ENCODE data around the gene DCUN1D3.
A peak's percentile ranks its signal among the peaks of the same experiment; 100 is the strongest.
"Not testable (repeated sequence)": the region's sequence is repeated elsewhere in the genome, so short reads cannot be mapped to it uniquely, and the experiment has no call there.

Gene DCUN1D3

DNA sequence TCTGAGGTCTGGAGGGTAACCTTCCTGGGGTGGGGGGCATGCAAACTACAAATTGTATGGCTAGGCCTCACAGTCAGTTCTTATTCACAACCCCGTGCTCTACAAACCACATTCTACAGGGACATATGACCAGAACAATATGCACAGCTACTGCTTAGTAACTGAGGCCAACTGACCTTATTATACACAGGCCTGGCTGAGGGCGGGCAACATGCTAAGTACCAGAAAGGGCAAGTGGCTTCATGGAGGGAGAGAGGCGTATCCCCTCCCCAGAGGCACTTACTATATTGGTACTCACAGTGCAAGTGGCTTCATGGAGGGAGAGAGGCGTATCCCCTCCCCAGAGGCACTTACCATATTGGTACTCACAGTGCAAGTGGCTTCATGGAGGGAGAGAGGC, 39.2 kb downstream of the DCUN1D3 start:
- not testable (repeated sequence) for DNase-seq

DNA sequence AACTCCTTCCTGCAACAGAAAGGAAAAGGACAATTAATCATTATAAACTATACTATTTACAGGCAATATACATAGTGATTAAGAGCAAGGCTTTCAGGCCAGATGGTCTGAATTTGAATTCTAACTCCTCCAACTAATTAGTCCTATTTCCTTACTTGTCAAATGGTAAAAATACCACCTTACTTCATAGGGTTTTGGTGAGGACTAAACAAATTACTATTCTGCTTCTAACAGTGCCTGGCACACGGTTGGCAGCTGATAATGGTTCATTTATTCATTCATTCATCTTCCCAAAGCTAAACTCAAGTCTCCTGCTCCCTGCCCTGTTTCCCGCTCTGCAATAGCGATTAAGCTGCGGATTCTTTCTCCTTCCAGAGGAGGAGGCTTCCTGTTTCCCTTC, 39.8 kb downstream of the DCUN1D3 start:
- DNase-seq: no peak

DNA sequence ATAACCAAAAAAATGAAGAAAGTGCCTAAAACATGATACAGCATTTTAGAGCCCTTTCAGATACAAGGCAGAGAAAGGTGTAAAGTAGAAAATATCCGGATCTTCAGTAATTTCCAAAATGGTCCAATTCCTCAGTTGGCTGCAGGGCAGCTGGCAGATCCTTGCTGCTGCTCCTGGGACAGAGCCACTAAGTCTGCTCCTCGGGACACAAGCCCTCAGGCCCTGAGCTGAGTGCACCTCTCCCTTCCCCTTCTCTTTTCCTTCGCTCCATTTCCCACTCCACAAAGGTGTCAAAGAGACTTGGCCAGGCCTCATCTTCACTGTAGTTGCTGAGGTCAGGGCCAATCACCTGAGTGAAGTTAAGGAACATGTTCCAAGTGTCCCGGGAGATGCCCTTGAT, 40.5 kb downstream of the DCUN1D3 start:
- no peak for DNase-seq

DNA sequence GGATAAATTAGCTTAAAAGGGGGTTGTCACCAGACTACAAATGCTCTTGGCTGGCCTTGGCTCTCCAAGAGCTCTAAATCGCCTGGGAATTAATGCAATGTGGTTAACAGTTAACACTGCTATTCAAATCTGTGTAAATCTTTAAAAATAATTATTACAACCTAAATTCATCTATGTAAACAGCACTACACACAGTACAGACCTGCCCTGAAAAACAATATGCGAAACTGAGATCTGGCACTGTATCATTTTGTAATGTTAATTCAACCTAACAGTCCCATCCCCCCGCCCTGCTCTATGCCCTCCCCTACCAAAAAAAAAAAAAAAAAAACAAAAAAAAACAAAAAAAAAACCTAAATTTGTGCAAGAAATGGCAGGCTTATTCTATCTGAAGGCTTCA, 40.9 kb downstream of the DCUN1D3 start:
- no peak for DNase-seq

DNA sequence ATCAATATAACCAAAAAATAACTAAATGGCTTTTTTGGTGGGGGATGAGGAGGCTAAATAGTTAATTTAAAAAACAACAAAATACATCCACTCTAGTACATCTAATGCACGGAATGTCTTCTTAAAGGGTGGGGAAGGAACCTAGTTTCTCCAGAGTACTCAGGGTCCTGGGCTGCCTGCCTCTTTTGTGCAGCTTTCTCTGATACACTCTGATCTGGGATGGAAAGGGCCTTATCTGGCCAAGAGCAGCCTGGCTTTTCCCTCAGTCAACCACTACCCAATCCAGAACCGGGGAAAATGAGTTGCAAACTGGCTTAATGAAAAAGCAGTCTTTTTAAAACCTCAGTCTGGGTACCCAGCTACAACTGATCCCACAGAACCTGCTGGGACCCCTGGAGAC, 42.9 kb downstream of the DCUN1D3 start:
- DNase-seq: no peak

DNA sequence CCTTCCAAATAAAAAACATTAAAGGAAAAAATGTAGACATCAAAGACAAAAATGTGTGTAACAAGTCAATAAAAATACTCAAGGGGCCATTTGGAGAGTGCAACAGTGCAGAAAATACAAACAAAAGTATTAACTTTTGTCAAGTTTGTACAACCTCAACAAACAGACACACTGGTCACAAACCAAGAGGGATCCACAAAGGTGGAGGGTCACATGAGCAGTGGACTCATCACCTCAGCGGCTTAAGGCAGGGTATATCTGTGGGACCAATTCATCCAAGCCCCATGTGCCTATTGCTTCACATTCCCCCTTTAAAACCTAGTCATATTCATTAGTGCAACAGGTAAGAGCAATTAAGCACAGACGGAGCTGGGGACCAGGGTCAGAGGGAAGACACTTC, 45.2 kb downstream of the DCUN1D3 start:
- no peak for DNase-seq

DNA sequence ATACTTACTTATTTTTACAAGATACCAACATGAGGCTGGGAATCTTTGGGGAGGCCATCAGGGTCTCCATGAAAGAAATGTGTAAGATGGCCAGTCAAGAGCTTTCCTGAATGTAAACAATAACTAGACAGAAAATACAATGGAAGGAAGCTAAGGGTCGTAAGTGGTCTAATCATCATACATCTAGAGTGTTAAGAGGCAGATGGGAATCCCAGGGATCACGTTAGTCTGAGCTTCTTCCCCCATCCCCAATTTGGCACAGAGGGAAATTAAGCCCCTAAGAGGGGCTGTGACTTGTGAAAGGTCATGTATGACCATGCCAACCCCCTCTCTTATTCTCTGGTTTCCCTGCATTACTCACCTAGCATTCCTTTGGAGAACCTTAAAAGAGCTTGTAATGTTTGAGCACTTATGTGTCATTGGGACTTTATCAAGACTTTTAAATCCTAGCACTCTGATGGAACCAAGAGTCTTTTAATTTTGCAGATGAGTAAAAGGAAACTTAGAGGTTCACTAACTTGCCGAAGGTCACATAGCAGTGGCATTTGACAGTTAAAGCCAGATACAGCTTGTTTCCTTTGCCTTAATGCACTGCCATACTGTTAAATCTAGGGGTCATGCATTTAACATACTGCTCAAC, 46.1 kb downstream of the DCUN1D3 start:
- DNase-seq: no peak

DNA sequence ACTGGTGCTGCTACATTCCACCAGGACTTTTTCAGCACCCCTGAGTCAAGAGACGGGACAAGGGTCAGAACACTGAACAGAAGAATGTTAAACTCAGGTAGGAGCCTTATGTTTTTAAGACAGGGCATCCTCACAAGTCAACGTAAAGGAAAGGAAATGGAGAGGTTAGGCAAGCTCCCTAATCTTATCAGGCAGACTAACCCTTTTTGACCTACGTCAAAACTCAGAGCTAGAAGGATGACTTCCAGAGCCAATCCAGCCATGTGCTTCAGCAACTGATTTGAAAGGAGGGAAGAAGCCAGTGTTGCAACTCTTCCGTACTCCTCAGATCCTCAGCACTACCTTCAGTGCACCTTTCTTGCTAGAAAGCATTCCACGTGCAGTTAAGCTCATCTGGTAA, 47.0 kb downstream of the DCUN1D3 start:
- DNase-seq: no peak

DNA sequence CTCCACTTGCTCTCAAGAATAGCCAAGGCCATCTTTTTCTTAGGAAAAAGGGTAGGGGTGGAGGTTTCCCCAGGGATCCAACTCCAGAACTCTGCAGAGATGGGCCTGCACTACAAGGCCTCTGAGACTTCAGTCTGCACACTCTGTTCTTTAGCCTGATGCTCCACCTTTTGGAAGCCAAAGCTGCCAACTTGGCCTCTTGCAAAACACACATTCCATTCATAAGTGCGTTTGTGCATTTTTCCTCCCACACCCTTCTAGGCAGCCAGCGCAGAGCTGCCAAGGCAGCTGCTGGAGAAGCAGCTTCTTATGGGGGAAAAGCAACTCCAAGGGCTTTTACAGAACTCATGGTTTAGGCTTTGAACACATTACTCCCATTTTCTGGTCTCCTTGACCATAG, 48.6 kb downstream of the DCUN1D3 start:
- peak; percentile 4 to 57 for DNase-seq

DNA sequence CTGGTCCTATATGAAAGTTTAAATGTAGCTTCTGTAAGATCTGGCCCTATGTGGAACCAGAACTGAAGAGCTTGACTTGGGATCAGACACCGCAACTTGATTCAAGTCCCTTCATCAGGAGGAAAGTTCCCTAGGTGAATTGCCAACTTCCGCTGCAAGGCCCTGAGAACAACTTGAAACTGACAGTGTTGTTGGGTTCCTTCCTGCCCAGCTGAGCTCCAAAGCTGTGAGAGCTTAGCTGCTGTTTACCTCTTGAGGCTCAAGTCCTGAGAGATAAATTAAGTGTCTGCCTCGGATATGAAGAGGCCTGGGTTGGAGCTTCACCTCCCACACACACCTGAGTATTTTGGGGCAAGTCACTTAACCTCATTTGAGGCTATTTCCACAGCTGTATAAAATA, 49.2 kb downstream of the DCUN1D3 start:
- no peak for DNase-seq

DNA sequence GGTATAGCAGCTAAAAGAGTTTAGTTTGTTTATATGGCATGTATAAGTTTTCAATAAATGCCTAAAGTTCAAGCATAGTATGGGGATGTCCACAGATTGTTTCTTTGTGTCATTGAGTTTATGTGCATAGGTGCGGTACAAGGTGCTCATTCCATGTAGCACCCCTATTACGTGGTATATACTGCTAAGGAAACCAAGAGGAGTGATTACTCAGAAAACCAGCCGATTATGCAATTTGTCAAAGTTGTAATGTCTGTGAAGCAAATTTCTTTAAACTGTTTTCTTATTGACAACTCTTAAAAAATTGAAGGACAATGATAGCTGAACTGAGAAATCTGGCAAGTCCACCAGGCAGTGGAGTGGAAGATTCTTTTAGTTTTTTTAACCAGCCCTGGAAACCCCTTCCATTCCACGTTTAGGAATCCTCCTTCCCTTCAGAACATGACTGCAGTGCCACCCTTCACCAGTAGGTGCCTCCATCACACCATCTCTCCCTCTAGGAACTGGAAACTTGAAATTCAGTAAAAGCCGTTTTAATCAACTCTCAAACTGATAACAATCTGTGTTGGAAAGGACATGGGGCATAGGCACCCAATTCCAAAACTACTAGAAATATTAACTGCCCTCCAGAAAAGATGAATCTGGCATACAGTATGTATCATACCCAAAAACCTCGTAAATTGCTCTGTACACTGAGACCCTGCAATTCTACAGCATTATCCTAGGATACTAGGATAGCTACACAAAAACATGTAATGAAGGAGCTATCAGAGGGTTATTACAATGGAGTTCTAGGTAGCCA, 50.4 kb downstream of the DCUN1D3 start:
- DNase-seq: peak; percentile 3 to 38

DNA sequence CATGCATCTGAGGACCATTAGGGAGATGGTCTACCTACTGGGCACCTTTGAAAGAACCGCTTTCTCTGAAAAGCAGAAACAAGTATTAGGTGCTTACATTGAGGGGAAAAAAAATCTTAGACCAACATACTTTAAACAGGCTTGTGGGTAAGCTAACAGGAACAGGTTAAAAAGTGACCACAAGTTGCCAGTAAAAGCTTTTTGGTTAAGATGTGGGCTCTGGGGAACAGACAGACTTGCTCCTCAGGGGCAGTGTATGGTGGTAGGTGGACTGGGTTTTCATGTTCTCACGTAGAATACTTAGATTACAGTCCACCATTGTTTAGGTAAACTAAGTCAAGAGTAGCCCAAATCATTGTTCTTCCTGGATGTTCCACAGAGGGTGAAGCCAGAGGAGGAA, 52.6 kb downstream of the DCUN1D3 start:
- no peak for DNase-seq

DNA sequence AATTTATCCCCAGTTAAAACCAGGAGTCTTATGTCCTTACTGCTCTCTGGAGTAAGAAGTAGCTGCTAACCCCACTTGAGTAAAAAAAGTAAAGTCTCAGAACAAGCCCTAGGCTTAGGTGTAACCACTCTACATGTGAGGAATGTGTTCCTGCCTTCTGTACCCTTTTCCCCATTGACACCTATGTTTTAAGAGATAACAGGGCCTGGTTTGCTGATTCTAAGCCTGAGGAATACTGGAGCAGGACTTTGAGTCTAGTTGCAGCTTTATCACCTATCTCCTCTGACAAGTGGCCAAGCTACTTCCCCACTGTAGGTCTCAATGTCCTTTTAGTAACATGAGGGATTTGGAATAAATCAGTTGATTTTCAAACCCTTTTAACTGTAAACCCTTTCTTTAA, 53.6 kb downstream of the DCUN1D3 start:
- no peak for DNase-seq

DNA sequence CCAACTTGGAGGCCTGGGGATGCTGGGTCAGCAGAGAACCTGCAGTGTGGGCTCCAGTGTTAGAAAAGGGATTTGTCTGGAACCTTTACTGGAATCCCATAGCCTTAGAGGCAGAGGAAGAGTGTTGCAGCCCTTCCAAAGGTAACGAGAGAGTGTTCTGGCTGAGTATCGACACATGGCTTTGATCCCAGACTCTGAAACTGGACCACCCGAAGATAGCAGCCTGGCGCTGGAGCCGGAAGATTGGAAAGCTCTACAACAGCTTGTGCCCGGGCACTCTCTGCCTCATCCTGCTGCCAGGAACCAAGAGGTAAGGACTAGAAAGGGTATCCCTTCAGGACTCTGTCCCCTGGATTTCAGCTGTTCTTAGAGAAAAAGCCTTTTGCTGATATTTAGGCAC, 54.1 kb downstream of the DCUN1D3 start:
- DNase-seq: no peak

DNA sequence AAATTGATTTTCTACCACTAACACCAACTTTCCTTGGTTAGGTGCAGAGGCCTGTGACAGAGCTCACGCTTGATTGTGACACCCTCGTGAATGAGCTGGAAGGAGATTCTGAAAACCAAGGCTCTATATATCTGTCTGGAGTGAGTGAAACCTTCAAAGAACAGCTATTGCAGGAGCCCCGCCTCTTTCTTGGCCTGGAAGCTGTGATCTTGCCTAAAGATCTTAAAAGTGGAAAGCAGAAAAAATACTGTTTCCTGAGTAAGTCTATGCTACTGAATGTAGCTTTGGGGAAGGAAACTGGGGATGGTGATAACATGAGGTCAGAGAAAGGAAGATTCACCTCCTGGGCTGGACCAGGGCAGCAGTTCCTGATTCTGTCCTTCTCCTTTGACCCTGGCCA, 55.6 kb downstream of the DCUN1D3 start:
- DNase-seq: no peak

DNA sequence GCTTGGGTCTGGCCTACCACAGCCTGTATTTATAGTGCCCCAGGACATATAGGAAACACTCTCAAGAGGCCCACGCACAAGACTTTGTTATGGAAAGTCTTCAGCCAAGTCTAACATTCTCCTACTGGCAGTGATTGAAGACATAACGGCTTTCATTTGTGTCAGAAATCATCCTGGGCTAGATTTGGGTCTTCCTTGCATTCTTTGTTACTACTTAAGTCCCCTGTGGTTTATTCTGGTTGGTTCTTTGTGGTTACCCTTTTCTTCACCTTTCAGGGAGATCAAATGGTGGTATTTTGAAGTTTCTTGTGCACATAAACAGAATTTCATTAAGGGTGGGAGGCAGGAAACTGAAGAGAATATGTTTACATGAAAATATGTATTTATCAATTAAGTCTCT, 56.1 kb downstream of the DCUN1D3 start:
- no peak for DNase-seq

DNA sequence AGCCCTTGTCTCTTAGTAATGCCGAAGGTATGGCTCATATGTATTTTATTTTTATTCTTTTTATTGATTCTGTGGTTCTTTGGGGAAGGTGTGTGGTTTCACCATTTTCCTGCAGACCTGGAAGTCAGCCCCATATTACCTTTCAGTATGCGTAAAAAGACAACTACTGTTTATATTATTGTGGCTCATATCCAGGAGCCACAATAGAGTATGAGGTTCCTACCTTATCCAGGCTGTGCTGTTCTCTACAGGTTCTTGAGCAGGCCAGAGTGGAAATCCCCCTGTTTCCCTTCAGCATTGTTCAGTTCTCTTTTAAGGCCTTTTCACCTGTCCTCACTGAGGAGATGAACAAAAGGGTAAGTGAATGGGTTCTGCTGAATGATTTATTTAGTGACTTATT, 60.7 kb downstream of the DCUN1D3 start:
- no peak for DNase-seq

DNA sequence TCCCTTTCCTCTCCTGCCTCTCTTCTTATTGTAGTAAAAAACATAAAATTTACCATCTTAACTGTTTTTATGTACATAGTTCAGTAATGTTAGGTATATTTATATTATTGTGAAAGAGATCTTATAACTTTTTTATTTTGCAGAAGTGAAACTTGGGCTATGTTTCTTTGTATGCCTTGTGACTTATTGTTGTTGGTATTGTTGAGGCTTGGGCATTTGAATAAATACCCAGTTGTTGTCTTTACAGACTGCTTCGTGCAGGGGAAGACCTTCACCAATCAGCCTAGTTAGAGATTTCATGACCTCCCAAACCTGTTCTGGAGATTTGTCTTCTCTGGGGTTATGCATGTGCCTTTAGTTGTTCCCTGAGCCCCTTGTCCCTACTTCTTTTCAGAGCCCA, 61.9 kb downstream of the DCUN1D3 start:
- no peak for DNase-seq

DNA sequence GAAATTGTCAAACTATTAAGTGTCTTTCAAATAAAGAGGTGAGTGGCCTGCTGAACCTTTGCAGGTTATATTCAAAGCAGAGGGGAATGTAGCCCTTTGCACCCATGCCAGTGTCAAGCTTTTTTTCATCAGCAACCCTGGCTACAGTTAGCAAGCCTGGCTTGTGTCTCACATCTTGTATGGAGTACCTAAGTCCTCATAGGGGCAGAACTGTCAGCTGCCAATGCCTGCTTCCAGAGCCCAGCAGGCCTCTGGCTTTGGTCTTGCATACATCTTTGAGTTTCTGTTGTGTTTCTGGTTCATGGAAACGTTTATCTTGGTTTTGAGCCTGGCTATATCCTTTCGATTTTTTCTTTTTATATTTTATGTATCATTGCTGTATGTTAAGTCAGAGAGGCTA, 67.1 kb downstream of the DCUN1D3 start:
- DNase-seq: no peak

DNA sequence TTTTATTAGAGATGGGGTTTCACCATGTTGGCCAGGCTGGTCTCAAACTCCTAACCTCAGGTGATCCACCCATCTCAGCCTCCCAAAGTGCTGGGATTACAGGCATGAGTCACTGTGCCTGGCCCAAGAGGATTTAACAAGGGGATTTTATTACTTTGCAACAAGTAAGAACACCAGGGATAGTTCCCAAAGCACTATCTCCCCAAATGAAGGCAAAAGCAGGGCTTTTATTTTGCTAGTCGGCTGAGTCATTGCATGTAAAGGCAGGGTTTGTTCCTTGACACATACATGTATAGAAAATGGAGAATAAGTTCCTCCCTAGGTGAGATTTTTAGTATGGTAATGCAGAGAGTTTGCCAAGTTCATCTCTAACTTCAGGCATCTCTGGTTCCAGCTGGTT, 69.8 kb downstream of the DCUN1D3 start:
- no peak for DNase-seq

DNA sequence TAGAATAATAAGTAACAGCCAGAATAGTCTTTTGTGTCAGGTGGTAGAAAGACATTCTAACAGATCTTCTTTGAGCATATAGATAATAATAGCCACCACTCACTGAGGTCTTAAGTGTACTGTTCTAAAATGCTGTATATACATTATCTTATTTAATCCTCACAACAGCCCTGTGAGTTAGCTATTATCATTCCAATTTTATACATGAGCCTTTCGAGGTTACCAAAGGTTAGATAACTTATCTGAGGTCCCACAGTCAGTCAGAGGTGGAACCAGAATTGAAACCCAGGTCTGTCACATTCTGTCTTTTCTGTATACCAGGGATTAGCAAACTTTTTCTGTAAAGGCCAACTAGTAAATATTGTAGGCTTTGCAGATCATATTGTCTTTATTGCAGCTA, 70.6 kb downstream of the DCUN1D3 start:
- DNase-seq: no peak

DNA sequence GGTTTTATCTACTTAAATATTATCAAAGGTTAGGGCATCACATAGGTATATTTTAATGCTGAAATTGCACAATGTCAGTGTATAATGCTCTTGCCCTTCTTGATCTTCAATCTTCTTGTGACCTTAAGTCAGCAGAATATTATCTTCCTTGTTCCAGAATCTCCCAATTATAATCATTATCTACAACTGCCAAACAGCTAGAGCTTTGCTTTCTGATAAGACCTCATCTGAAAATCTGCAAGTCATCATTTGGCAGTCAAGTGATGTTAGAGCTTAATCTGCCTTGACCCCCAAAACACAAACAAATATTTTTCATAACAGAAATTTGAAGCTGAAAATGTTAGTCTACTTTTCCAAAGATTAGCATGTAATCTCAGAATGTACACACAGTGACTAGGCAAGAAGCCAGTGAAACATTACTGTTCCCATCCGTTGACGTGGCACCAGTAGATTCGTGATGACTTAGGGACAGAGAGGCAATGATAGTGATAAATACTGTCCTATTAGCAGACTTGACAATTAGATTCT, 74.1 kb downstream of the DCUN1D3 start:
- no peak for DNase-seq

DNA sequence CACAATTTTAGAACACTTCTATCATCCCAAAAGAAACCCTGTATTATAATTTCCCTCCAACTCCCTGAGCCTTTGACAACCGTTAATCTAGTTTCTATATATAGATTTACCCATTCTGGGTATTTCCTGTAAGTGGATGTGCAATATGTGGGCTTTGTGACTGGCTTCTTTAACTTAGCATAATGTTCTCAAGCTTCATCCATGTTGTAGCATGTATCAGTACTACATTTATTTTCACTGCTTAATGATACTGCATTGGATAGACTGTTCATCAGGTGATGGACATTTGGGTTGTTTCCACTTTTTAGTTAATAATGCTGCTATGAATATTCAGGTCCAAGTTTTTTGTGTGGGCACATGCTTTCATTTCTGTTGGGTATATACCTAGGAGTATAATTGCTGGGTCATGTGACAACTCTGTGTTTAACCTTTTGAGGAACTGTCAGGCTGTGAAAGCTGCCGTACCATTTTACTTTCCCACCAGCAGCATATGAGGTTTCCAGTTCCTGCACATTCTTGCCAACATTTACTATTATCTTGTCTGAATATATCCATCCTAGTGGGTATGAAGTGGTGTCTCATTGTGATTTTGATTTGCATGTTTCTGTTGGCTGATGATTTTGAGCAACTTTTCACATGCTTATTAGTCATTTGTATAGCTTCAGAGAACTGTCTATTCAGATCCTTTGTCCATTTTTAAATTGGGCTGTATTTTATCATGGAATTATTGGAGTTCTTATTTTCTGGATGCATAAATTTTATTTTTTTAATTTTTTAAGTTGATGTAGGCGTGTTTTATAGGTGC, 77.4 kb downstream of the DCUN1D3 start:
- DNase-seq: no peak

DNA sequence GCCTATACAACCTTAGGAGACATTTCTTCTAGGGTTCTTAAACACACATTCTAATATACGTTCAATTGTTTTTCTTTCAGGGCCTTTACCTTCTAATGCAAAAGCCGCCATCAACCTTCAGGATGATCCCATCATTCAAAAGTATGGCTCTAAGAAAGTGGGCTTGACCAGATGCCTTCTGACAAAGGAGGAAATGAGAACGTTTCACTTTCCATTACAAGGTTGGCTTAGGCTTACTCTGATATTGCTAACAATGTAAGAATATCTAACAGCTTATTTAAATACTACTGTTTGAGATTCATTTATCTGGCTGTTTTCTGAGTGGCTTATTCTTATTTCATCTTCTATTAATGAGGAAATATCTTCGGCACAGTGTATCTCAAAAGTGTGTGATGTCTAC, 78.5 kb downstream of the DCUN1D3 start:
- no peak for DNase-seq
